Measurements from ENCODE around the gene ICE2. TPM values are rescaled to one million over a fixed set of nuclear protein-coding genes. Genes with fewer than 3 reads are reported as not detected.

Gene ICE2
- total RNA-seq, 1 donor from 2014 or later, result 67.2 TPM

DNA sequence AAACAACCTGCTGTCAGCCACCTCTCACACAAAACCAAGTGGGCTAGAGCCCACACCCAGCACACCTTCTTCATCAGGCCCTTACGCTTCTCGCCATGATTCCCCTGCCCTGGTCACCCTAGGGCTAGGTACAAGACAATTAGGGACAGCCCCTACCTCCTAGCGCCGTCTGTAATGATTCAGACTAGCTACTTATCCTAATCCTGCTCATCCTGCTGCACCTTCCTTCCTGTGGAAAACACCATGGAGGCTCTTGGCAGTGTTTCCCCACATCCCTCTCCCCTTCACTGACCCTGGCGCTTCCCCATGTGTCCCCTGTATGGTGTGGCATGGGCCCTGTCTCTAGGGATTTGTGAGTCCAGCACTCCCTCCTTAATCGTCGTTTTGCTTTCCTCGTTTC, 39.6 kb upstream of the ICE2 start:
- Mint-ChIP-seq H3K27me3 (ENCODE audit: low read depth) (no peaks in the 10 kb centered on the region), H3K4me1 (peaks cover 9% of the 10 kb centered on the region), H3K9me3 (no peaks in the 10 kb centered on the region), H3K4me3 (no peak overlapping the region), H3K36me3 (peaks cover 2% of the 10 kb centered on the region), H3K27ac (no peak overlapping the region)
- DNase-seq (ENCODE audit: low spot score in 2 of 2, unreplicated experiment in 2 of 2), result no peak
- TF ChIP-seq, protein P1, sequence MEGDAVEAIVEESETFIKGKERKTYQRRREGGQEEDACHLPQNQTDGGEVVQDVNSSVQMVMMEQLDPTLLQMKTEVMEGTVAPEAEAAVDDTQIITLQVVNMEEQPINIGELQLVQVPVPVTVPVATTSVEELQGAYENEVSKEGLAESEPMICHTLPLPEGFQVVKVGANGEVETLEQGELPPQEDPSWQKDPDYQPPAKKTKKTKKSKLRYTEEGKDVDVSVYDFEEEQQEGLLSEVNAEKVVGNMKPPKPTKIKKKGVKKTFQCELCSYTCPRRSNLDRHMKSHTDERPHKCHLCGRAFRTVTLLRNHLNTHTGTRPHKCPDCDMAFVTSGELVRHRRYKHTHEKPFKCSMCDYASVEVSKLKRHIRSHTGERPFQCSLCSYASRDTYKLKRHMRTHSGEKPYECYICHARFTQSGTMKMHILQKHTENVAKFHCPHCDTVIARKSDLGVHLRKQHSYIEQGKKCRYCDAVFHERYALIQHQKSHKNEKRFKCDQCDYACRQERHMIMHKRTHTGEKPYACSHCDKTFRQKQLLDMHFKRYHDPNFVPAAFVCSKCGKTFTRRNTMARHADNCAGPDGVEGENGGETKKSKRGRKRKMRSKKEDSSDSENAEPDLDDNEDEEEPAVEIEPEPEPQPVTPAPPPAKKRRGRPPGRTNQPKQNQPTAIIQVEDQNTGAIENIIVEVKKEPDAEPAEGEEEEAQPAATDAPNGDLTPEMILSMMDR (IDR thresholded peaks at IDR 0.05; ENCODE audit: unreplicated experiment), result no peak

DNA sequence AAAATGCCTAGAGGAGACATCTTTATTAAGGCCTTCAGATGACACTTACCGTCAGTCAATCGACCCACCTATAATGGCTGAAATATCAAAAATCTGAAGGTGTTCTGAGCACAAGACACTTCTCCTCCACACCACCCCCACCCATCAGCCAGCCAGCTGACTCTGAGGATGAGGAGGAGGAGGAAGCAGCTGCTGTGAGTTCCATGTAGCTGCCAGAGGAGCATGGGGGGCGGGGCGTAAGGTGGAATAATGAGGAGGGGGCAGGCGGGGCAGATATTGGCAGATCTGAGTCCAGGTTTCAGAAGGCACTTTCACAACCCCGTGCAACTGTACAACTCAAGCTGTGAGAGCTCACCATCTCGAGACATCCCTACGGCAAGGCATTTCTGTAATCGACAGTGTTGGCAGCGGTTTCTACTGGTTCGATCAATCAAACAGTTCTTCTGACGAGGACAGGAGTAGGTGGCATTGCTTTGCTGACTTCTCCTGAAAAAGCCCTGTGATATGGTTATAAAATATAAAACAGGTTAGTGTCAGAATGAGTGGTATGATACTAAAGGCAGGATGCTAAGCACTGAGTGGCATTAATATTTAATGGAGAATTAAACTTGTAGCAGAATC, 35.4 kb upstream of the ICE2 start:
- TF ChIP-seq, protein P1 (IDR thresholded peaks at IDR 0.05; ENCODE audit: unreplicated experiment), result no peak
- Mint-ChIP-seq H3K27ac (no peak overlapping the region), H3K36me3 (no peaks in the 10 kb centered on the region), H3K9me3 (no peaks in the 10 kb centered on the region), H3K4me1 (peaks cover 2% of the 10 kb centered on the region), H3K4me3 (no peak overlapping the region), H3K27me3 (ENCODE audit: low read depth) (no peaks in the 10 kb centered on the region)
- DNase-seq (ENCODE audit: low spot score in 2 of 2, unreplicated experiment in 2 of 2), result no peak

DNA sequence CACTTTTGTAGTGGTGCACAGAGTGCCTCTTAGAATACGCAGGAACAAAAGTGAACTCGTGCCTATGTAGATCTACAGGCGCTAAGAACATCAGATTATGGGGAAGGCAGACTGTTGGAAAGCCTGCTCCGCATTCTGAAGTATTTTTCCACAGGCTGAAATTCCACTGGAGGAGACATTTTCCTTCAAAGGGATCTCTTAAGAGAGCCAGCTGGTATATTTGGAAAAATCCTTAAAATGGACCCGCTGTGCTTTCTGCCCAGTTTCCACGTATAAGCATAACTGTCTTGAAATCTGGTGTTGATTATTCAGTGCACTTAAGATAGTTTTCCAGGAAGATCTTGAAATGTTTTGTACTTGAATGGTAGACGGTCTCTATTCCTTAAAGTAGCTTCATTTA, 34.7 kb upstream of the ICE2 start:
- Mint-ChIP-seq H3K36me3 (no peaks in the 10 kb centered on the region), H3K4me1 (peaks cover 2% of the 10 kb centered on the region), H3K27ac (no peak overlapping the region), H3K4me3 (no peak overlapping the region), H3K9me3 (no peaks in the 10 kb centered on the region), H3K27me3 (ENCODE audit: low read depth) (no peaks in the 10 kb centered on the region)
- DNase-seq (ENCODE audit: low spot score in 2 of 2, unreplicated experiment in 2 of 2), result no peak
- TF ChIP-seq, protein P1 (IDR thresholded peaks at IDR 0.05; ENCODE audit: unreplicated experiment), result no peak

DNA sequence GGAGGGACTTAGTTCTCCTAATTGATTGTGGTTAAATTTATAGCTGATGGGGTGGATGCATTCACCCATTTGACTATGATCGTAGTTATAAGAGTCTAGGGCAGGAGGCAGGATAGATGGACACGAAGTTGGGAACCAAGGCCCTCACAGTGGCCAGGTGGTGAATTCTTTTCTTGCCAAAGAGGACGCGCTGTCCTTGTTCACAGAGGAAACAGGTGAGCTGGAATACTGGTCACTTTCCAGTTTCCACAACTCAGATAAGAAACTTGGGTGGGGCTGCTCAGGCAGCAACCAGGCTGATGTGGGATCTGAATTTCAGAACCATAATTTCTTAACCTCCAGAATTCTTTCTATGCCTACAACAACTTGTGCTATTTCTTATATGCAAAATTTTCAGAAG, 34.0 kb upstream of the ICE2 start:
- Mint-ChIP-seq H3K4me1 (peaks cover 2% of the 10 kb centered on the region), H3K27me3 (ENCODE audit: low read depth) (no peaks in the 10 kb centered on the region), H3K36me3 (no peaks in the 10 kb centered on the region)

DNA sequence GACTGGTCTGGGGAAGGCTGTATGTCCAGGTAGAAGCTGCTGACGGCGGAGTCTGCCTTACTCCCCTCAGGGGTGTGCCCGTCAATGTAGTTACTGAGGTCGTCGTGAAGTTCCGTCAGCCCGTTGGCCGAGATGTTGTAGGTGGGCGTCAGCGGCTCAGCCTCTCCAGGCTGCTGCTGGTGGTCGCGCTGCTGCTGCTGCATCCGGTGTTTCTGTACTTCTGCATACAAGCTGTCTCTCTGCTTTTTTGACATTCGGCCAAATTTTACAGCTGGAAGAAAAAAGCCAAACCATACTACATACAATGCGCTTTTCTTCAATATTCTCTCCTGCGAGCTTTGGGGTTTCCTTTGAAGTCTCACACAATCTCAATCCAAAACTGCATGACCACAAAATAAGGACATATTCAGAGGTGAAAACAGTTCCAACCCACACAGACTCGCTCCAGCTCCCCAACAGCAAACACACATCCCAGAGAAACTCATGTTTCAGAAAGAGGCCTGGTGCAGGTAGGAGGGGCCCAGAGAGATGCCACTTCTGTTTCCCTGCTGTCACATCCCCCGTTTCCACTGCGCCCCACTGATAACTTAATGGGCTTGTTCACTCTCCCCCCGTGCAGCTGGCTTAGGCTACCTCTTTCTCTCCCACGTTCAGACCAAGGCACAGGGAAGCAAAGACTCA, 32.5 kb upstream of the ICE2 start:
- Mint-ChIP-seq H3K9me3 (no peaks in the 10 kb centered on the region), H3K27ac (no peak overlapping the region), H3K4me1 (peaks cover 2% of the 10 kb centered on the region), H3K27me3 (ENCODE audit: low read depth) (no peaks in the 10 kb centered on the region), H3K36me3 (no peaks in the 10 kb centered on the region), H3K4me3 (no peak overlapping the region)
- TF ChIP-seq, protein P1 (IDR thresholded peaks at IDR 0.05; ENCODE audit: unreplicated experiment), result no peak
- no peak for DNase-seq (ENCODE audit: low spot score in 2 of 2, unreplicated experiment in 2 of 2)

More for the DNA sequence above, 34.0 kb upstream of the ICE2 start:
- H3K27ac Mint-ChIP-seq, result no peak overlapping the region
- no peak for DNase-seq (ENCODE audit: low spot score in 2 of 2, unreplicated experiment in 2 of 2)
- no peak overlapping the region for H3K4me3 Mint-ChIP-seq
- TF ChIP-seq, protein P1 (IDR thresholded peaks at IDR 0.05; ENCODE audit: unreplicated experiment), result no peak
- no peaks in the 10 kb centered on the region for H3K9me3 Mint-ChIP-seq
